Skeletal muscle satellite cell (primary cell): Measurements from ENCODE around the gene TMEM45A.
"Not testable (repeated sequence)": the region's sequence is repeated elsewhere in the genome, so short reads cannot be mapped to it uniquely, and the experiment has no call there.

Experiments
- H3K27me3 ChIP-seq: 2 replicates; pipeline ENCODE4 v1.7.0; 2013; ENCODE audit warnings: low read length; ENCODE audit not compliant: control insufficient read depth, insufficient read depth
- H3K36me3 ChIP-seq: 2 replicates; pipeline ENCODE4 v1.7.0; 2013; ENCODE audit warnings: mild to moderate bottlenecking, control low read depth, low read length; ENCODE audit not compliant: insufficient read depth
- H3K4me1 ChIP-seq: 2 replicates; pipeline ENCODE4 v1.7.0; 2013; ENCODE audit warnings: low read length; ENCODE audit not compliant: control insufficient read depth, insufficient read depth
- H3K4me2 ChIP-seq: 2 replicates; pipeline ENCODE4 v1.7.0; 2013; ENCODE audit warnings: mild to moderate bottlenecking, low read length
- H3K4me3 ChIP-seq: 2 replicates; pipeline ENCODE4 v1.7.0; 2013; ENCODE audit warnings: low read length
- H3K9ac ChIP-seq: 2 replicates; pipeline ENCODE4 v1.7.0; 2013; ENCODE audit warnings: mild to moderate bottlenecking, low read depth, low read length, moderate library complexity
- H3K9me3 ChIP-seq: replicated peaks from 2 replicates; pipeline ENCODE4 v1.7.0; 2013; ENCODE audit warnings: mild to moderate bottlenecking, control low read depth, low read length

The TMEM45A gene

DNA sequence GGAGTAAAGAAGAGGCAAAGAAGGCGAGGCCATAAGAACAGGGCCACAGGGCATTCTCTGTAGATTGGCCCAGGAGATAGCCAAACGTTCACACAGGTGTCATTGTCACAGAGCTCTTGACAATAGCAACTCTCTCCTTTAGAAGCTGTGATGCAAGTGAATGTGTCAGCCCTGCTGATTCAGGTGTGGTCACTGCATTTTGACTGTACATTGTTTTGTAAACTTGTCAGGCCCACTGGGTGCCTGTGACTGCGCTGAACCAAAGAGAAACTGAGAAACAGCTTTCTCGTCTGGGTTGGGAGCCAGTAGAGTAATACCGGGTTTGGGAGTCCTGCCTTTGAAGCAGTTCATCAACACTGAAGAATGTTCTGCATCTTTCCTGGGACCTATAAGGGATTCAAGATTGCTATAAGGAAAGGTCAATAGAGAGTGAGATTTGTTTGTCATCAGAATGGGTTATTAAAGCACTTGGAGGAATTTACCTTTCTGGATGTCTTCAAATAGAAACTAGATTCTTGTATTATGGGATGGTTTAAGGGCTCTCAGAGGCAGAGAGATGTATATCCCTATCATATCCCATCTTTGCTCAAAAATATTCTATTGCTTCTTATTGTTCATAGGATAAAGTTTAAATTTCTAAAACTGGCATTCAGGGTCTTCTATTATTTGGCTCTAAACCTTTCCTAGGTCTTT is 45.4 kb downstream of the TMEM45A start:
- Histone ChIP-seq H3K4me1 (peaks cover 3% of the 10 kb centered on the region), H3K9ac (no peak overlapping the region), H3K36me3 (no peaks in the 10 kb centered on the region)

GRCh38 chr3:100538339-100538706 is 45.9 kb downstream of the TMEM45A start:
- peaks cover 3% of the 10 kb centered on the region for H3K4me1 ChIP-seq
- H3K36me3 ChIP-seq, result no peaks in the 10 kb centered on the region
- H3K4me3 ChIP-seq, result no peak overlapping the region
- H3K27me3 ChIP-seq, result no peaks in the 10 kb centered on the region
- no peak overlapping the region for H3K9ac ChIP-seq
- no peaks in the 10 kb centered on the region for H3K9me3 ChIP-seq
- no peak overlapping the region for H3K4me2 ChIP-seq

More for the DNA sequence above, 45.4 kb downstream of the TMEM45A start:
- H3K9me3 ChIP-seq, result no peaks in the 10 kb centered on the region
- H3K27me3 ChIP-seq, result no peaks in the 10 kb centered on the region
- H3K4me2 ChIP-seq, result no peak overlapping the region
- H3K4me3 ChIP-seq, result no peak overlapping the region

DNA sequence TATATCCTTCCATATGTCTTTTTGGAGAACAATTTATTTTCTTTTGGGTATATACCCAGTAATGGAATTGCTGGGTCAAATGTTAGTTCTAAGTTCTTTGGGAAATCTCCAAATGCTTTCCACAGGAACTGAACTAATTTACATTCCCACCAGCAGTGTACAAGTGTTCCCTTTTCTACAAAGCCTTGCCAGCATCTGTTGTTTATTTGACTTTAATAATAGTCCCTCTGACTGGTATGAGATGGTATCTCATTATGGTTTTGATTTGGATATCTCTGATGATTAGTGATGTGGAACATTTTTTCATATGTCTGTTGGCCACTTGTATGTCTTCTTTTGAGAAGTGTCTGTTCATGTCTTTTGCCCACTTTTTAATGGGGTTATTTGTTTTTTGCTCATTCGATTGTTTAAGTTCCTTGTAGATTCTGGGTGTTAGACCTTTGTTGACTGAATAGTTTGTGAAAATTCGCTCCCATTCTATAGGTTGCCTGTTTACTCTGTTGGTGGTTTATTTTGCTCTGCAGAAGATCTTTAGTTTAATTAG is 48.4 kb downstream of the TMEM45A start:
- no peaks in the 10 kb centered on the region for H3K4me1 ChIP-seq
- H3K36me3 ChIP-seq, result no peaks in the 10 kb centered on the region
- H3K9ac ChIP-seq, result no peak overlapping the region
- H3K4me2 ChIP-seq, result no peak overlapping the region
- H3K27me3 ChIP-seq, result no peaks in the 10 kb centered on the region
- H3K9me3 ChIP-seq, result no peaks in the 10 kb centered on the region
- H3K4me3 ChIP-seq, result no peak overlapping the region

DNA sequence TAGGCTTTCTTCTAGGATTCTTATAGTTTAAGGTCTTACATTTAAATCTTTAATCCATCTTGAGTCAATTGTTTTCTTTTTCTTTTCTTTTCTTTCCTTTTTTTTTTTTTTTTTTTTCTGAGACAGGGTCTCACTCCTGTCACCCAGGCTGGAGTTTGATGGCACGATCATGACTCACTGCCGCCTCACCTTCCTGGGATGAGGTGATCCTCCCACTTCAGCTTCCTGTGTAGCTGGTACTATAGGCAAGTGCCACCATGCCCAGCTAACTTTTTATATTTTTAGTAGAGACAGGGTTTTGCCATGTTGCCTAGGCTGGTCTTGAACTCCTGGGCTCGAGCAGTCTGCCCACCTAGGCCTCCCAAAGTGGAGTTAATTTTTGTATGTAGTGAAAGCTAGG is 49.0 kb downstream of the TMEM45A start:
- not testable (repeated sequence) for H3K9me3 ChIP-seq, H3K9ac ChIP-seq, H3K4me2 ChIP-seq, H3K27me3 ChIP-seq, H3K4me1 ChIP-seq, H3K4me3 ChIP-seq, H3K36me3 ChIP-seq

DNA sequence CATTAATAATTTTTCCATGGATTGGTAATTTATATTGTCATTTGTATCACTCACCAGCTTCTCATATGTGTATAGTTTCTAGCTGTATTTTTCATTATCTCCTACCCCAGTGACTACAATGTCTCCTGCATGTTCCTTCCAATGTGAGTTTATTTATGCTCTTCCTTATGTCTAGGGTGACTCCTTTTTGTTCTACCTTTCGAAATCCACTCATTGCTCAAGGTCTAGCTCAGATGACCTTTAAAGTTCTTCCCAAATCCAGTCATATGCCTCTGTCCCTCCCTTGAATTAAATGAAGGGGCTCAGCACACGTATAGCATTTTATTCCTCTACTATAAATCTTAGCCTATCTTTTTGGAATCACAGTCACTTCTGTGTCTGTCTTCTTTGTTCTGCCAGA is 53.0 kb downstream of the TMEM45A start:
- Histone ChIP-seq H3K9ac (no peak overlapping the region), H3K27me3 (no peaks in the 10 kb centered on the region), H3K4me1 (no peaks in the 10 kb centered on the region), H3K4me2 (no peak overlapping the region), H3K9me3 (no peaks in the 10 kb centered on the region), H3K4me3 (no peak overlapping the region), H3K36me3 (no peaks in the 10 kb centered on the region)

GRCh38 chr3:100546020-100546744 is 53.8 kb downstream of the TMEM45A start:
- no peaks in the 10 kb centered on the region for H3K36me3 ChIP-seq
- H3K4me1 ChIP-seq, result no peaks in the 10 kb centered on the region
- H3K9me3 ChIP-seq, result no peaks in the 10 kb centered on the region
- H3K4me3 ChIP-seq, result no peak overlapping the region
- H3K9ac ChIP-seq, result no peak overlapping the region
- no peaks in the 10 kb centered on the region for H3K27me3 ChIP-seq
- no peak overlapping the region for H3K4me2 ChIP-seq

DNA sequence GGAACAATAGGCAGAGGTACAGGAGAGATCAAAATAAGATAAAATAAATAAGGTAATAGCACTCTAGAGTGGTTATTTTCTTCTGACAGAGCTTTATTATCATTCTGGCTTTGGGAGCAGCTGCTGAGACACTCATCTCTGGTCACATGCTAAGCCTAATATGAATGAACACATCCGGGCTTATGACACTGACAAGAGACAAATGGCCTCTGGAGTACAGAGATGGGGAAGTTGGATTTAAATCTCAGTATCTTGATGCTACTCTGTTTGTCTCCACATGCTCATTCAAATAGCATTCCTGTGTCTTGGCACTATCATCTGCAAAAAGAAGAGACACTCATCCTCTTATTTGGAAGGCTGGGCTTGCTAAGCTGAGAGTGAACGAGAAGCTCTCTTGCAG is 55.6 kb downstream of the TMEM45A start:
- H3K4me3 ChIP-seq, result no peak overlapping the region
- no peak overlapping the region for H3K9ac ChIP-seq
- H3K27me3 ChIP-seq, result no peaks in the 10 kb centered on the region
- no peak overlapping the region for H3K4me2 ChIP-seq
- H3K36me3 ChIP-seq, result no peaks in the 10 kb centered on the region
- no peaks in the 10 kb centered on the region for H3K9me3 ChIP-seq
- no peaks in the 10 kb centered on the region for H3K4me1 ChIP-seq

GRCh38 chr3:100553618-100554372 is 61.4 kb downstream of the TMEM45A start:
- Histone ChIP-seq H3K36me3 (no peaks in the 10 kb centered on the region), H3K27me3 (no peaks in the 10 kb centered on the region), H3K4me2 (no peak overlapping the region), H3K9ac (no peak overlapping the region), H3K4me3 (no peak overlapping the region), H3K9me3 (no peaks in the 10 kb centered on the region), H3K4me1 (peaks cover 20% of the 10 kb centered on the region)

GRCh38 chr3:100554373-100554676 is 61.9 kb downstream of the TMEM45A start:
- H3K36me3 ChIP-seq, result no peaks in the 10 kb centered on the region
- H3K9me3 ChIP-seq, result no peaks in the 10 kb centered on the region
- no peak overlapping the region for H3K9ac ChIP-seq
- no peaks in the 10 kb centered on the region for H3K27me3 ChIP-seq
- H3K4me3 ChIP-seq, result no peak overlapping the region
- no peak overlapping the region for H3K4me2 ChIP-seq
- peaks cover 20% of the 10 kb centered on the region for H3K4me1 ChIP-seq

DNA sequence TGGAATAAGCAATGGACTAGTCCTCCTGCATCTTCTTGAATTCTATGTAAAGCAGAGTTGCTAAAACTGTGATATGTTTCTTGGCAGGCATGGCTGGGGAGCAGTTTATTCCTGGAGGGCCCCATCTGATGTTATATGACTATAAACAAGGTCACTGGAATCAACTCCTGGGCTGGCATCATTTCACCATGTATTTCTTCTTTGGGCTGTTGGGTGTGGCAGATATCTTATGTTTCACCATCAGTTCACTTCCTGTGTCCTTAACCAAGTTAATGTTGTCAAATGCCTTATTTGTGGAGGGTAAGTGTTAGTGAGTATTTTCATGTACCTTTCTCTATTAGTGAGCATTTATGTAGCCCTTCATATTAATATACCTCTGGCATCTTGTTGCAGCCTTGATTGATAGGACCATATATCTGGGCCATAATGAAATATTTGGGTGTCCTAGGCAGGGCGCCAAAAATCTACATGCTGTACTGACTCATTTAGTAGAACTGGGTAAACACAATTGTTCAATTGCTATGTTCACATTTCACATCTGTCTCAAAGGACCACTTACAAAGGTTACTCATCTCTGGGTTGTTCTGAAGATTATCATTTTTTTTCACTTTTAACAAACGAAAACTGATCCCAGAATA is 64.4 kb downstream of the TMEM45A start:
- Histone ChIP-seq H3K9ac (no peak overlapping the region), H3K4me2 (peak overlapping the region; percentile 59), H3K4me3 (peak overlapping the region; percentile 7), H3K36me3 (no peaks in the 10 kb centered on the region), H3K9me3 (no peaks in the 10 kb centered on the region), H3K27me3 (no peaks in the 10 kb centered on the region), H3K4me1 (peaks cover 31% of the 10 kb centered on the region)

DNA sequence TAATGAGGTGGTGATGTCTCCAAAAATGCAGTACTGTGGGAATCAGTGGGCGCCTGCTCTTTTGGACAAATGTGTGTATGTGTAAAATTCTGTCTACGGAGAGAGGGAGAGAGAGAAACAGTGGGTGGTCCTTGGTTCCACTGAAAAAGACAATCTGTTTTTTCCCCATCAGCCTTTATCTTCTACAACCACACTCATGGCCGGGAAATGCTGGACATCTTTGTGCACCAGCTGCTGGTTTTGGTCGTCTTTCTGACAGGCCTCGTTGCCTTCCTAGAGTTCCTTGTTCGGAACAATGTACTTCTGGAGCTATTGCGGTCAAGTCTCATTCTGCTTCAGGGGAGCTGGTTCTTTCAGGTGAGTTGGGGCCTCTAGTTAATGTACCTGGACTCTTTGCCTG is 65.8 kb downstream of the TMEM45A start:
- Histone ChIP-seq H3K9me3 (no peaks in the 10 kb centered on the region), H3K36me3 (no peaks in the 10 kb centered on the region), H3K27me3 (no peaks in the 10 kb centered on the region), H3K9ac (no peak overlapping the region), H3K4me2 (no peak overlapping the region), H3K4me1 (peaks cover 35% of the 10 kb centered on the region), H3K4me3 (no peak overlapping the region)
